GM23248 (cell line): ENCODE measurements around the gene KCTD5. TPM values are rescaled to one million over a fixed set of nuclear protein-coding genes. Genes with fewer than 3 reads are reported as not detected.
A peak's percentile ranks its signal among the peaks of the same experiment; 100 is the strongest.

Experiments
- DNase-seq: peaks from one replicate; pipeline ENCODE4 v3.0.0-alpha.2; 2015
- H2AFZ ChIP-seq: fragments of 200-600 bp; sonication (generic); 2 replicates; pipeline ENCODE4 v1.6.1; 2016; ENCODE audit warnings: antibody characterized with exemption
- H3F3A ChIP-seq: fragments of 200-600 bp; sonication (generic); 2 replicates; pipeline ENCODE4 v1.6.1; 2016; ENCODE audit warnings: mild to moderate bottlenecking, antibody characterized with exemption, mixed run types; ENCODE audit not compliant: insufficient read depth
- H3K27ac ChIP-seq: fragments of 200-600 bp; sonication (generic); 2 replicates; pipeline ENCODE4 v1.5.1; 2016; ENCODE audit warnings: mild to moderate bottlenecking
- H3K27me3 ChIP-seq: fragments of 200-600 bp; sonication (generic); replicated peaks from 2 replicates; pipeline ENCODE4 v1.6.1; 2016; ENCODE audit warnings: mild to moderate bottlenecking; ENCODE audit not compliant: insufficient read depth
- H3K36me3 ChIP-seq: fragments of 200-600 bp; sonication (generic); 2 replicates; pipeline ENCODE4 v1.6.1; 2016; ENCODE audit warnings: low read depth, mild to moderate bottlenecking
- H3K4me1 ChIP-seq: fragments of 200-600 bp; sonication (generic); 2 replicates; pipeline ENCODE4 v1.6.1; 2016; ENCODE audit warnings: mild to moderate bottlenecking; ENCODE audit not compliant: insufficient read depth
- H3K4me2 ChIP-seq: fragments of 200-600 bp; sonication (generic); one replicate; pipeline ENCODE4 v1.6.1; 2016; ENCODE audit warnings: mild to moderate bottlenecking; ENCODE audit not compliant: unreplicated experiment
- H3K4me3 ChIP-seq: fragments of 200-600 bp; sonication (generic); 2 replicates; pipeline ENCODE4 v1.5.1; 2016; ENCODE audit warnings: mild to moderate bottlenecking
- H3K79me2 ChIP-seq: fragments of 200-600 bp; sonication (generic); 2 replicates; pipeline ENCODE4 v1.6.1; 2016; ENCODE audit warnings: mild to moderate bottlenecking; ENCODE audit not compliant: insufficient read depth
- H3K9ac ChIP-seq: fragments of 200-600 bp; sonication (generic); 2 replicates; pipeline ENCODE4 v1.6.1; 2016; ENCODE audit warnings: mild to moderate bottlenecking
- H3K9me2 ChIP-seq: fragments of 200-600 bp; sonication (generic); 2 replicates; pipeline ENCODE4 v1.6.1; 2016; ENCODE audit warnings: mixed run types, mild to moderate bottlenecking, moderate library complexity; ENCODE audit not compliant: insufficient read depth
- H3K9me3 ChIP-seq: fragments of 200-600 bp; sonication (generic); one replicate; pipeline ENCODE4 v1.6.1; 2017; ENCODE audit warnings: low read depth
- H4K20me1 ChIP-seq: fragments of 200-600 bp; sonication (generic); 2 replicates; pipeline ENCODE4 v1.6.0; 2016; ENCODE audit not compliant: insufficient read depth
- EZH2 ChIP-seq: fragments of 200-600 bp; sonication (generic); IDR thresholded peaks from 2 replicates; pipeline ENCODE4 v1.6.1; 2018; ENCODE audit warnings: antibody characterized with exemption, mild to moderate bottlenecking; ENCODE audit not compliant: insufficient read depth, poor library complexity, severe bottlenecking
- EZH2phosphoT487 ChIP-seq: fragments of 200-600 bp; sonication (generic); IDR thresholded peaks from 2 replicates; pipeline ENCODE4 v1.6.1; 2018; ENCODE audit warnings: antibody characterized with exemption, moderate library complexity, mild to moderate bottlenecking, low read depth; ENCODE audit not compliant: insufficient read depth
- WGBS, 2 experiments: methylation state at CpG; one replicate each; pipeline ENCODE4 v1.1.6; 2015 to 2017; ENCODE audit warnings: low lambda C conversion rate in 2 of 2, low coverage in 1 of 2; ENCODE audit errors: missing lambda C conversion rate in 2 of 2; 5-methylcytosine and 5-hydroxymethylcytosine counted together
- in situ Hi-C: fragments of 300-500 bp; cut with MboI; formaldehyde crosslinking; loops from 2 replicates; pipeline ENCODE4 v1.15.0; 2020
- polyA plus RNA-seq: library from polyadenylated mRNA; unstranded; fragments of >200 nt; fragmentation: Nextera tagmentation; extraction: Ambion mirVana; gene quantifications from 2 replicates; pipeline ENCODE4 v1.2.1, GENCODE V29; 2016
- total RNA-seq: library from RNA; depleted of rRNA; stranded (reverse); fragments of >200 nt; shearing (Covaris generic); gene quantifications from 2 replicates; pipeline ENCODE4 v1.2.3, GENCODE V29; 2014

Gene KCTD5
- total and polyA plus RNA-seq, 2 experiments from 2014 or later, result 33.2 to 38.3 TPM

GRCh38 chr16:2752850-2753732 is 70.8 kb downstream of the KCTD5 start:
- peaks cover 21% of the 10 kb centered on the region for H3K4me1 ChIP-seq
- in situ Hi-C loops, result no loop called here
- H3K27me3 ChIP-seq, result no peaks in the 10 kb centered on the region
- peak overlapping the region; percentile 98 for H3K4me2 ChIP-seq
- WGBS, 2 experiments, result 1% methylated on average over 45 to 59 of the region's 82 CpGs
- H3K9me2 ChIP-seq, result no peaks in the 10 kb centered on the region
- H3K27ac ChIP-seq, result peak overlapping the region; percentile 98
- peaks cover 66% of the 10 kb centered on the region for H3K79me2 ChIP-seq
- no peak overlapping the region for H2AFZ ChIP-seq
- DNase-seq, result peak; percentile 90
- TF ChIP-seq EZH2, result no peak
- peaks cover 6% of the 10 kb centered on the region for H3K36me3 ChIP-seq
- peak overlapping the region; percentile 95 for H3K4me3 ChIP-seq
- H3F3A ChIP-seq, result peaks cover 33% of the 10 kb centered on the region; the same call in 1 of the 2 replicates
- H3K9me3 ChIP-seq, result no peaks in the 10 kb centered on the region
- H4K20me1 ChIP-seq, result peaks cover 34% of the 10 kb centered on the region
- H3K9ac ChIP-seq, result peak overlapping the region; percentile 94

GRCh38 chr16:2753733-2754020 is 71.4 kb downstream of the KCTD5 start:
- Histone ChIP-seq H3K36me3 (peaks cover 12% of the 10 kb centered on the region), H3K27ac (peak overlapping the region; percentile 98), H3K79me2 (peaks cover 72% of the 10 kb centered on the region), H3K4me2 (peak overlapping the region; percentile 98), H3K9ac (peak overlapping the region; percentile 94), H3K4me1 (peaks cover 21% of the 10 kb centered on the region), H3F3A (peaks cover 39% of the 10 kb centered on the region; the same call in 1 of the 2 replicates), H4K20me1 (peaks cover 38% of the 10 kb centered on the region), H3K9me3 (no peaks in the 10 kb centered on the region), H3K9me2 (no peaks in the 10 kb centered on the region), H3K27me3 (no peaks in the 10 kb centered on the region), H3K4me3 (peak overlapping the region; percentile 95), H2AFZ (no peak overlapping the region)
- 1 to 2% methylated on average over 7 of the region's 7 CpGs for WGBS, 2 experiments
- in situ Hi-C loops, result no loop called here
- DNase-seq, result peak; percentile 73
- TF ChIP-seq EZH2 (no peak), EZH2phosphoT487 (no peak)

- peak overlapping the region; percentile 95 for H3K4me3 ChIP-seq
- no peaks in the 10 kb centered on the region for H3K9me3 ChIP-seq
- H2AFZ ChIP-seq, result no peak overlapping the region
- H3K4me1 ChIP-seq, result peaks cover 21% of the 10 kb centered on the region
- no peaks in the 10 kb centered on the region for H3K9me2 ChIP-seq
- TF ChIP-seq EZH2phosphoT487, result no peak
- TF ChIP-seq EZH2, result no peak
- WGBS, 2 experiments, result 32 to 39% methylated on average over 3 of the region's 3 CpGs
- H3K4me2 ChIP-seq, result peak overlapping the region; percentile 98
- H3F3A ChIP-seq, result peaks cover 53% of the 10 kb centered on the region; the same call in 1 of the 2 replicates
- H3K79me2 ChIP-seq, result peaks cover 87% of the 10 kb centered on the region
- H4K20me1 ChIP-seq, result peaks cover 42% of the 10 kb centered on the region
- H3K27ac ChIP-seq, result peak overlapping the region; percentile 10; the same call in 1 of the 2 replicates
- no peak for DNase-seq
- H3K9ac ChIP-seq, result peak overlapping the region; percentile 94
- H3K36me3 ChIP-seq, result peaks cover 26% of the 10 kb centered on the region
- in situ Hi-C loops, result no loop called here
- no peaks in the 10 kb centered on the region for H3K27me3 ChIP-seq
Observed at GRCh38 chr16:2755158-2755557, 72.8 kb downstream of the KCTD5 start.

- Histone ChIP-seq H3K9me2 (no peaks in the 10 kb centered on the region), H3K4me3 (no peak overlapping the region), H3K4me2 (no peak overlapping the region), H3K79me2 (peaks cover 90% of the 10 kb centered on the region), H2AFZ (no peak overlapping the region), H3F3A (peaks cover 64% of the 10 kb centered on the region), H3K4me1 (peaks cover 22% of the 10 kb centered on the region), H3K36me3 (peaks cover 39% of the 10 kb centered on the region), H3K9me3 (no peaks in the 10 kb centered on the region), H4K20me1 (peaks cover 50% of the 10 kb centered on the region), H3K27ac (no peak overlapping the region), H3K27me3 (no peaks in the 10 kb centered on the region), H3K9ac (no peak overlapping the region)
- TF ChIP-seq EZH2, result no peak
- TF ChIP-seq EZH2phosphoT487, result no peak
- in situ Hi-C loops, result no loop called here
- DNase-seq, result no peak
- WGBS, 2 experiments, result 86 to 91% methylated on average over 23 to 30 of the region's 30 CpGs
Observed at GRCh38 chr16:2756288-2757015, 74.1 kb downstream of the KCTD5 start.
